Measurements from ENCODE around the gene ARL6IP5.

ARL6IP5 gene

GRCh38 chr3:69142797-69143454, 58.2 kb downstream of the ARL6IP5 start:
- H3K36me3 Mint-ChIP-seq (ENCODE audit: low read depth), result no peaks in the 10 kb centered on the region
- peak overlapping the region; percentile 44 for H3K4me3 Mint-ChIP-seq
- no peak for DNase-seq
- H3K9me3 Mint-ChIP-seq, result no peaks in the 10 kb centered on the region
- no peaks in the 10 kb centered on the region for H3K27me3 Mint-ChIP-seq (ENCODE audit: low read depth, poor library complexity)
- TF ChIP-seq CTCF (IDR thresholded peaks at IDR 0.05), result no peak
- H3K4me1 Mint-ChIP-seq, result peaks cover 52% of the 10 kb centered on the region
- peak overlapping the region; percentile 64 for H3K27ac Mint-ChIP-seq

GRCh38 chr3:69143612-69144011, 58.9 kb downstream of the ARL6IP5 start:
- TF ChIP-seq CTCF (IDR thresholded peaks at IDR 0.05), result no peak
- Mint-ChIP-seq H3K9me3 (no peaks in the 10 kb centered on the region), H3K36me3 (ENCODE audit: low read depth) (no peaks in the 10 kb centered on the region), H3K27me3 (ENCODE audit: low read depth, poor library complexity) (no peaks in the 10 kb centered on the region), H3K27ac (no peak overlapping the region), H3K4me3 (no peak overlapping the region), H3K4me1 (peaks cover 52% of the 10 kb centered on the region)
- no peak for DNase-seq

GRCh38 chr3:69144631-69145245, 60.0 kb downstream of the ARL6IP5 start:
- no peaks in the 10 kb centered on the region for H3K9me3 Mint-ChIP-seq
- H3K27me3 Mint-ChIP-seq (ENCODE audit: low read depth, poor library complexity), result no peaks in the 10 kb centered on the region
- peaks cover 51% of the 10 kb centered on the region for H3K4me1 Mint-ChIP-seq
- peak overlapping the region; percentile 44 for H3K4me3 Mint-ChIP-seq
- peak overlapping the region; percentile 94 for H3K27ac Mint-ChIP-seq
- no peak for TF ChIP-seq CTCF (IDR thresholded peaks at IDR 0.05)
- no peak for DNase-seq
- H3K36me3 Mint-ChIP-seq (ENCODE audit: low read depth), result no peaks in the 10 kb centered on the region

GRCh38 chr3:69145688-69146087, 61.0 kb downstream of the ARL6IP5 start:
- no peak for DNase-seq
- TF ChIP-seq CTCF (IDR thresholded peaks at IDR 0.05), result no peak
- Mint-ChIP-seq H3K4me1 (peaks cover 51% of the 10 kb centered on the region), H3K27me3 (ENCODE audit: low read depth, poor library complexity) (no peaks in the 10 kb centered on the region), H3K36me3 (ENCODE audit: low read depth) (no peaks in the 10 kb centered on the region), H3K4me3 (no peak overlapping the region), H3K27ac (no peak overlapping the region), H3K9me3 (no peaks in the 10 kb centered on the region)

GRCh38 chr3:69149586-69149985, 64.8 kb downstream of the ARL6IP5 start:
- Mint-ChIP-seq H3K9me3 (no peaks in the 10 kb centered on the region), H3K4me1 (peaks cover 32% of the 10 kb centered on the region), H3K36me3 (ENCODE audit: low read depth) (no peaks in the 10 kb centered on the region), H3K4me3 (no peak overlapping the region), H3K27me3 (ENCODE audit: low read depth, poor library complexity) (peaks cover 5% of the 10 kb centered on the region), H3K27ac (no peak overlapping the region)
- no peak for TF ChIP-seq CTCF (IDR thresholded peaks at IDR 0.05)
- no peak for DNase-seq
